GM12865 (cell line): ENCODE results near the gene ADARB2.
A peak's percentile ranks its signal among the peaks of the same experiment; 100 is the strongest.

Experiments
- DNase-seq: peaks from one replicate; pipeline ENCODE4 v3.0.0; 2010; ENCODE audit warnings: low read depth
- H3K4me3 ChIP-seq: 2 replicates; pipeline ENCODE4 v1.5.1; 2011; ENCODE audit warnings: mild to moderate bottlenecking, low read depth, low read length, control low read depth
- CTCF ChIP-seq: IDR thresholded peaks from 2 replicates; pipeline ENCODE4 v1.5.1; 2011; ENCODE audit warnings: low read length, control low read depth, low read depth, inconsistent platforms; ENCODE audit not compliant: insufficient read depth; ENCODE audit errors: missing control alignments

The ADARB2 gene

GRCh38 chr10:1601406-1601805 is 135.9 kb downstream of the ADARB2 start:
- no peak overlapping the region for H3K4me3 ChIP-seq
- no peak for DNase-seq
- TF ChIP-seq CTCF = no peak

- TF ChIP-seq CTCF = no peak
- peak; percentile 39 for DNase-seq
Measured at GRCh38 chr10:1600861-1601260, 136.5 kb downstream of the ADARB2 start.

GRCh38 chr10:1598393-1599153 is 138.8 kb downstream of the ADARB2 start:
- no peak for TF ChIP-seq CTCF
- no peak overlapping the region for H3K4me3 ChIP-seq
- peak; percentile 30 for DNase-seq

More at GRCh38 chr10:1600861-1601260, 136.5 kb downstream of the ADARB2 start:
- no peak overlapping the region for H3K4me3 ChIP-seq

GRCh38 chr10:1597370-1598146 is 139.8 kb downstream of the ADARB2 start:
- DNase-seq = peak; percentile 9
- H3K4me3 ChIP-seq = no peak overlapping the region
- no peak for TF ChIP-seq CTCF

GRCh38 chr10:1596482-1597099 is 140.7 kb downstream of the ADARB2 start:
- DNase-seq = no peak
- no peak overlapping the region for H3K4me3 ChIP-seq
- no peak for TF ChIP-seq CTCF

- no peak overlapping the region for H3K4me3 ChIP-seq
- TF ChIP-seq CTCF = no peak
- DNase-seq = no peak
Measured at GRCh38 chr10:1595726-1596125, 141.6 kb downstream of the ADARB2 start.
